Neural cell (in vitro differentiated cells): ENCODE results near the gene PVALEF. TPM values are rescaled to one million over a fixed set of nuclear protein-coding genes. Genes with fewer than 3 reads are reported as not detected.

Source experiments
- H2AFZ ChIP-seq: fragments of 200-600, 300-800 bp; sonication (generic), shearing (Covaris generic); 2 replicates; pipeline ENCODE4 v1.6.0; 2014; ENCODE audit warnings: low read depth, mild to moderate bottlenecking, antibody characterized with exemption, low read length, moderate library complexity
- H3F3A ChIP-seq: fragments of 200-600 bp; shearing (Covaris generic); 2 replicates; pipeline ENCODE4 v1.6.1; 2016; ENCODE audit warnings: mild to moderate bottlenecking, moderate library complexity, mixed read lengths, antibody characterized with exemption, low read length; ENCODE audit not compliant: insufficient read depth, poor library complexity, severe bottlenecking
- H3K27ac ChIP-seq: fragments of 200-600, 300-800 bp; sonication (generic), shearing (Covaris generic); 2 replicates; pipeline ENCODE4 v1.5.1; 2014; ENCODE audit warnings: mild to moderate bottlenecking, low read length, moderate library complexity
- H3K27me3 ChIP-seq: fragments of 300-800, 200-600 bp; sonication (generic), shearing (Covaris generic); 2 replicates; pipeline ENCODE4 v1.6.0; 2014; ENCODE audit warnings: mild to moderate bottlenecking, low read depth, low read length, moderate library complexity; ENCODE audit not compliant: insufficient read depth
- H3K36me3 ChIP-seq: fragments of 300-800, 200-600 bp; sonication (generic), shearing (Covaris generic); 2 replicates; pipeline ENCODE4 v1.5.1; 2014; ENCODE audit warnings: mild to moderate bottlenecking, antibody characterized with exemption, low read length, moderate library complexity; ENCODE audit not compliant: insufficient read depth
- H3K4me2 ChIP-seq: fragments of 300-800, 200-600 bp; sonication (generic), shearing (Covaris generic); 2 replicates; pipeline ENCODE4 v1.6.0; 2014; ENCODE audit warnings: mild to moderate bottlenecking, low read length
- H3K4me3 ChIP-seq: fragments of 300-800, 200-600 bp; sonication (generic), shearing (Covaris generic); 2 replicates; pipeline ENCODE4 v1.5.1; 2014; ENCODE audit warnings: mild to moderate bottlenecking, low read length, moderate library complexity
- H3K79me2 ChIP-seq: fragments of 200-600 bp; shearing (Covaris generic); replicated peaks from 2 replicates; pipeline ENCODE4 v1.6.0; 2014; ENCODE audit warnings: mild to moderate bottlenecking, low read length, moderate library complexity; ENCODE audit not compliant: insufficient read depth
- H3K9ac ChIP-seq: fragments of 300-800, 200-600 bp; sonication (generic), shearing (Covaris generic); 2 replicates; pipeline ENCODE4 v1.6.1; 2016; ENCODE audit warnings: mild to moderate bottlenecking, low read length, mixed read lengths
- H3K9me2 ChIP-seq: fragments of 200-600 bp; shearing (Covaris generic); 2 replicates; pipeline ENCODE4 v1.6.1; 2016; ENCODE audit warnings: mild to moderate bottlenecking, low read length, mixed read lengths; ENCODE audit not compliant: insufficient read depth
- H3K9me3 ChIP-seq: fragments of 200-600, 300-800 bp; sonication (generic), shearing (Covaris generic); 2 replicates; pipeline ENCODE4 v1.6.1; 2016; ENCODE audit warnings: mild to moderate bottlenecking, mixed run types, low read length, moderate library complexity, mixed read lengths
- H4K20me1 ChIP-seq: fragments of 200-600 bp; shearing (Covaris generic); 2 replicates; pipeline ENCODE4 v1.6.1; 2016; ENCODE audit warnings: mild to moderate bottlenecking, mixed run types; ENCODE audit not compliant: insufficient read depth
- EP300 ChIP-seq: fragments of 450-650 bp; conservative IDR thresholded peaks from 2 replicates; pipeline ENCODE4 v1.6.1; 2014; ENCODE audit warnings: antibody characterized with exemption, mild to moderate bottlenecking, moderate library complexity; ENCODE audit not compliant: poor library complexity, severe bottlenecking
- EZH2 ChIP-seq: fragments of 200-600, 300-800 bp; shearing (Covaris generic), sonication (generic); IDR thresholded peaks from 2 replicates; pipeline ENCODE4 v1.6.1; 2014; ENCODE audit warnings: antibody characterized with exemption, low read length, borderline replicate concordance, mild to moderate bottlenecking; ENCODE audit not compliant: insufficient read depth, poor library complexity, severe bottlenecking
- POLR2AphosphoS5 ChIP-seq: IDR thresholded peaks from 2 replicates; pipeline ENCODE4 v1.6.1; 2012
- RAD21 ChIP-seq: fragments of 450-650 bp; conservative IDR thresholded peaks from 2 replicates; pipeline ENCODE4 v1.6.1; 2014; ENCODE audit warnings: antibody characterized with exemption, mild to moderate bottlenecking, moderate library complexity
- SMC3 ChIP-seq: fragments of 450-650 bp; conservative IDR thresholded peaks from 2 replicates; pipeline ENCODE4 v1.6.1; 2014; ENCODE audit warnings: antibody characterized with exemption, mild to moderate bottlenecking, moderate library complexity; ENCODE audit not compliant: poor library complexity
- TAF1 ChIP-seq: IDR thresholded peaks from 2 replicates; pipeline ENCODE4 v1.6.1; 2012; ENCODE audit warnings: low read depth
- polyA plus RNA-seq: library from polyadenylated mRNA; depleted of rRNA; stranded (reverse); fragments of >200 nt; gene quantifications from 2 replicates; pipeline ENCODE4 v1.2.3, GENCODE V29; 2014
- small RNA-seq, 3 experiments: library from RNA; depleted of rRNA; stranded (forward); fragments of <200 nt; gene quantifications; one replicate each; pipeline ENCODE3, GENCODE V24; 2012
- TF ChIP-seq, protein P1 (sequence below): fragments of 450-650 bp; IDR thresholded peaks from 2 replicates; pipeline ENCODE4 v1.5.1; 2014; ENCODE audit warnings: antibody characterized with exemption, mild to moderate bottlenecking, moderate library complexity; ENCODE audit not compliant: poor library complexity, severe bottlenecking
- TF ChIP-seq, protein P2 (sequence below): IDR thresholded peaks from 2 replicates; pipeline ENCODE4 v1.6.1; 2012; ENCODE audit warnings: borderline replicate concordance

Gene PVALEF
- polyA plus RNA-seq, 1 donor from 2014 or later, result not detected

DNA sequence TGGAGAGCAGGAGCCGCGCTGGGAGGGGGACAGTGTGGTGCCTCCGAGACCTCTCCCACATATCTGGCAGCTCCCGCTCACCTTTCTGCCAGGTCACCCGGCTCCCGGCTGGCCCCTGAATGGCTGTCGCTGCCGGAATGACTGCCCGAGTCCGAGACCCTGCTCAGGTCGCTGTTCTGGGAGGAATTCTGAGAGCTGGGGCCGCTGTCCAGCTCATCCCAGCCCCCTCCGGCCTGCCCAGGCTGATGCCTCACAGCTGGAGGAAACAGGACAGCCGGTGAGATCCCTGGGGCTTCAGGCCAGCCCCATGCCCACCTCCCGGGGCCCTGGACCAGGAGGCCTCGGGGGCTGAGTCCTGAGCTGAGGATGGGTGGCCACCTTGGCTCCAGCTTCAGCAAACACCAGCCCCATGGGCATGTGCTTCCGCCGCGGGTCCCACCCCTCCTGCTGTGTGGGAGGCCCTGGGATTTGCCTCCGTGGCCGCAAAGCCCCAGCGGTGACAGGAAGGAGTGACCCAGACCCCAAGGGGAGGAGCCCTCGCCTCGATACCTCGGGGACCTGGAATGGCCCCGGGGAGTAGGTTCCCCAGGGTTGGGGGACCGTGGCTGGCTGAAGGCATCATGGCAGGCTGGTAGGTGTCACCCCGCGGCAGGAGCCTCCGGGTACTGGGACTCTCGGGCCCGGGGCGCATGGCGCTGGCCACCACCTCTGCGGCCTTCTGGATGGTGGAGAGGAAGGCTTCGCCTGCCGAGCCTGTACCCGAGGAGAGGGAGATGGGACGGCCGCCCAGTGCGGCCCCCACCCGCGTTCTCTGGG lies 66.7 kb downstream of the PVALEF start:
- Histone ChIP-seq H3K9ac (no peak overlapping the region), H3K4me2 (no peak overlapping the region), H2AFZ (no peak overlapping the region), H3K27ac (no peak overlapping the region), H4K20me1 (no peaks in the 10 kb centered on the region), H3F3A (no peaks in the 10 kb centered on the region), H3K9me3 (no peaks in the 10 kb centered on the region), H3K36me3 (peaks cover 4% of the 10 kb centered on the region), H3K9me2 (no peaks in the 10 kb centered on the region), H3K27me3 (no peaks in the 10 kb centered on the region), H3K4me3 (no peak overlapping the region), H3K79me2 (no peaks in the 10 kb centered on the region)
- no peak for TF ChIP-seq EZH2
- TF ChIP-seq SMC3, result no peak
- TF ChIP-seq, protein P1, sequence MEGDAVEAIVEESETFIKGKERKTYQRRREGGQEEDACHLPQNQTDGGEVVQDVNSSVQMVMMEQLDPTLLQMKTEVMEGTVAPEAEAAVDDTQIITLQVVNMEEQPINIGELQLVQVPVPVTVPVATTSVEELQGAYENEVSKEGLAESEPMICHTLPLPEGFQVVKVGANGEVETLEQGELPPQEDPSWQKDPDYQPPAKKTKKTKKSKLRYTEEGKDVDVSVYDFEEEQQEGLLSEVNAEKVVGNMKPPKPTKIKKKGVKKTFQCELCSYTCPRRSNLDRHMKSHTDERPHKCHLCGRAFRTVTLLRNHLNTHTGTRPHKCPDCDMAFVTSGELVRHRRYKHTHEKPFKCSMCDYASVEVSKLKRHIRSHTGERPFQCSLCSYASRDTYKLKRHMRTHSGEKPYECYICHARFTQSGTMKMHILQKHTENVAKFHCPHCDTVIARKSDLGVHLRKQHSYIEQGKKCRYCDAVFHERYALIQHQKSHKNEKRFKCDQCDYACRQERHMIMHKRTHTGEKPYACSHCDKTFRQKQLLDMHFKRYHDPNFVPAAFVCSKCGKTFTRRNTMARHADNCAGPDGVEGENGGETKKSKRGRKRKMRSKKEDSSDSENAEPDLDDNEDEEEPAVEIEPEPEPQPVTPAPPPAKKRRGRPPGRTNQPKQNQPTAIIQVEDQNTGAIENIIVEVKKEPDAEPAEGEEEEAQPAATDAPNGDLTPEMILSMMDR, result no peak
- TF ChIP-seq, protein P2, sequence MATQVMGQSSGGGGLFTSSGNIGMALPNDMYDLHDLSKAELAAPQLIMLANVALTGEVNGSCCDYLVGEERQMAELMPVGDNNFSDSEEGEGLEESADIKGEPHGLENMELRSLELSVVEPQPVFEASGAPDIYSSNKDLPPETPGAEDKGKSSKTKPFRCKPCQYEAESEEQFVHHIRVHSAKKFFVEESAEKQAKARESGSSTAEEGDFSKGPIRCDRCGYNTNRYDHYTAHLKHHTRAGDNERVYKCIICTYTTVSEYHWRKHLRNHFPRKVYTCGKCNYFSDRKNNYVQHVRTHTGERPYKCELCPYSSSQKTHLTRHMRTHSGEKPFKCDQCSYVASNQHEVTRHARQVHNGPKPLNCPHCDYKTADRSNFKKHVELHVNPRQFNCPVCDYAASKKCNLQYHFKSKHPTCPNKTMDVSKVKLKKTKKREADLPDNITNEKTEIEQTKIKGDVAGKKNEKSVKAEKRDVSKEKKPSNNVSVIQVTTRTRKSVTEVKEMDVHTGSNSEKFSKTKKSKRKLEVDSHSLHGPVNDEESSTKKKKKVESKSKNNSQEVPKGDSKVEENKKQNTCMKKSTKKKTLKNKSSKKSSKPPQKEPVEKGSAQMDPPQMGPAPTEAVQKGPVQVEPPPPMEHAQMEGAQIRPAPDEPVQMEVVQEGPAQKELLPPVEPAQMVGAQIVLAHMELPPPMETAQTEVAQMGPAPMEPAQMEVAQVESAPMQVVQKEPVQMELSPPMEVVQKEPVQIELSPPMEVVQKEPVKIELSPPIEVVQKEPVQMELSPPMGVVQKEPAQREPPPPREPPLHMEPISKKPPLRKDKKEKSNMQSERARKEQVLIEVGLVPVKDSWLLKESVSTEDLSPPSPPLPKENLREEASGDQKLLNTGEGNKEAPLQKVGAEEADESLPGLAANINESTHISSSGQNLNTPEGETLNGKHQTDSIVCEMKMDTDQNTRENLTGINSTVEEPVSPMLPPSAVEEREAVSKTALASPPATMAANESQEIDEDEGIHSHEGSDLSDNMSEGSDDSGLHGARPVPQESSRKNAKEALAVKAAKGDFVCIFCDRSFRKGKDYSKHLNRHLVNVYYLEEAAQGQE, result no peak
- no peak for TF ChIP-seq RAD21
- no peak for TF ChIP-seq POLR2AphosphoS5
- TF ChIP-seq TAF1, result no peak
- no peak for TF ChIP-seq EP300

Small RNA genes within 50 kb of the gene (small RNA-seq; reads per million reads assigned to genes)
- gene MIR1250 (17.3 to 18.9 (median 17.7) reads per million in 3 experiments), gene MIR3065 (244 to 379 (median 249) reads per million in 3 experiments), gene MIR657 (0 to 0.69 (median 0) reads per million in 3 experiments)

Other genes starting within 250 kb of the PVALEF start
- 32.8 and 35.1 TPM in 2 replicates for gene CHMP6, start 173.7 kb upstream of the PVALEF start, polyA plus RNA-seq
- 17.5 and 37.9 TPM in 2 replicates for gene BAIAP2, start 130.4 kb upstream of the PVALEF start, polyA plus RNA-seq
- gene AATK, start 714 bp downstream of the PVALEF start, polyA plus RNA-seq, result 11.1 and 11.8 TPM in 2 replicates
- 21.3 and 33.0 TPM in 2 replicates for gene CEP131, start 57.5 kb downstream of the PVALEF start, polyA plus RNA-seq
- gene TEPSIN, start 73.5 kb downstream of the PVALEF start, polyA plus RNA-seq, result 50.0 and 60.3 TPM in 2 replicates
- 76.4 and 90.2 TPM in 2 replicates for gene NDUFAF8, start 73.8 kb downstream of the PVALEF start, polyA plus RNA-seq
- gene SLC38A10, start 129.8 kb downstream of the PVALEF start, polyA plus RNA-seq, result 37.4 and 46.0 TPM in 2 replicates
- 12.4 and 14.2 TPM in 2 replicates for gene BAHCC1, start 229.9 kb downstream of the PVALEF start, polyA plus RNA-seq